H1 (cell line): ENCODE results near the gene ADAMTS15. TPM values are rescaled to one million over a fixed set of nuclear protein-coding genes. Genes with fewer than 3 reads are reported as not detected.

ENCODE experiments used
- CTCF ChIA-PET: fragments of 300-600 bp; sonication (Branson Sonifier 250); formaldehyde crosslinking; loops from one replicate; lab custom pipeline; 2021; ENCODE audit not compliant: partially characterized antibody; lab: Charles Lee
- POLR2A ChIA-PET: fragments of 300-600 bp; sonication (Branson Sonifier 250); formaldehyde crosslinking; loops from one replicate; lab custom pipeline; 2021; ENCODE audit warnings: inconsistent platforms; ENCODE audit not compliant: partially characterized antibody; lab: Charles Lee
- DNase-seq, 2 experiments: peaks; one replicate each; pipeline versions ENCODE4 v3.0.0 to v3.0.0-alpha.2; 2010 to 2022; ENCODE audit warnings: low spot score in 2 of 2, low read depth in 1 of 2, mixed read lengths in 1 of 2
- FAIRE-seq: peaks from 2 replicates; lab custom pipeline; 2011; peaks lifted over from hg19 to GRCh38; lab: Jason Lieb, UNC
- H2AFZ ChIP-seq: 2 replicates; pipeline ENCODE4 v1.8.1; 2012; ENCODE audit warnings: low read length, inconsistent platforms
- H2AK5ac ChIP-seq: 2 replicates; pipeline ENCODE4 v1.6.1; 2013; ENCODE audit warnings: low read depth, low read length
- H2BK120ac ChIP-seq: replicated peaks from 2 replicates; pipeline ENCODE3; 2013; ENCODE audit warnings: low read depth, low read length, inconsistent platforms
- H2BK12ac ChIP-seq: 2 replicates; pipeline ENCODE4 v1.6.1; 2013; ENCODE audit warnings: low read depth, low read length
- H2BK15ac ChIP-seq: 2 replicates; pipeline ENCODE4 v1.6.1; 2013; ENCODE audit warnings: low read length
- H2BK20ac ChIP-seq: 2 replicates; pipeline ENCODE4 v1.6.1; 2013; ENCODE audit warnings: low read length
- H2BK5ac ChIP-seq: 2 replicates; pipeline ENCODE4 v1.6.1; 2013; ENCODE audit warnings: low read depth, low read length
- H3K14ac ChIP-seq: 2 replicates; pipeline ENCODE4 v1.6.1; 2013; ENCODE audit warnings: inconsistent platforms; ENCODE audit not compliant: insufficient read length
- H3K18ac ChIP-seq: 2 replicates; pipeline ENCODE4 v1.6.1; 2013; ENCODE audit warnings: low read length; ENCODE audit errors: extremely low read depth
- H3K23ac ChIP-seq: 2 replicates; pipeline ENCODE4 v1.6.1; 2013; ENCODE audit warnings: inconsistent platforms; ENCODE audit not compliant: insufficient read length
- H3K23me2 ChIP-seq: 2 replicates; pipeline ENCODE4 v1.6.1; 2013; ENCODE audit warnings: low read depth, low read length
- H3K27ac ChIP-seq: 2 replicates; pipeline ENCODE4 v1.6.1; 2011; ENCODE audit warnings: low read depth, low read length, inconsistent platforms
- H3K27me3 ChIP-seq, 4 experiments: replicated peaks in 1 of 4; 1 replicate in 1 of 4; 2 replicates in 3 of 4; pipeline versions ENCODE4 v1.6.1 to v1.8.1; 2011 to 2013; ENCODE audit warnings: low read length in 3 of 4, mild to moderate bottlenecking in 3 of 4, inconsistent platforms in 2 of 4, mixed read lengths in 2 of 4, moderate library complexity in 1 of 4; ENCODE audit not compliant: control insufficient read depth in 3 of 4, insufficient read depth in 3 of 4; ENCODE audit errors: extremely low read depth in 1 of 4
- H3K36me3 ChIP-seq, 4 experiments: 2 replicates each; pipeline versions ENCODE4 v1.6.1 to v1.8.1; 2011 to 2013; ENCODE audit warnings: mild to moderate bottlenecking in 4 of 4, low read length in 3 of 4, moderate library complexity in 2 of 4, control low read depth in 1 of 4, inconsistent platforms in 1 of 4; ENCODE audit not compliant: insufficient read depth in 4 of 4, control insufficient read depth in 2 of 4
- H3K4ac ChIP-seq: replicated peaks from 2 replicates; pipeline ENCODE3; 2013; ENCODE audit warnings: low read length, low read depth, mixed read lengths, inconsistent platforms; ENCODE audit not compliant: insufficient read length
- H3K4me1 ChIP-seq, 4 experiments: replicated peaks in 1 of 4; 1 replicate in 1 of 4; 2 replicates in 3 of 4; pipeline versions ENCODE4 v1.6.1 to v1.8.1; 2011 to 2013; ENCODE audit warnings: low read length in 3 of 4, inconsistent platforms in 2 of 4, mixed read lengths in 1 of 4; ENCODE audit not compliant: insufficient read depth in 4 of 4, control insufficient read depth in 3 of 4
- H3K4me2 ChIP-seq, 2 experiments: 2 replicates each; pipeline versions ENCODE4 v1.6.1 to v1.8.1; 2011 to 2013; ENCODE audit warnings: low read depth in 2 of 2, low read length in 2 of 2, control low read depth in 1 of 2, inconsistent platforms in 1 of 2, mild to moderate bottlenecking in 1 of 2; ENCODE audit not compliant: insufficient read depth in 1 of 2
- H3K4me3 ChIP-seq, 4 experiments: fragments of 200-600, 300-600 bp in 1 of 4; sonication (generic), shearing (Covaris generic), sonication (Bioruptor Twin) in 1 of 4; 2 replicates each; pipeline versions ENCODE4 v1.5.1 to v1.8.1; 2011 to 2016; ENCODE audit warnings: low read length in 4 of 4, low read depth in 3 of 4, control low read depth in 2 of 4, inconsistent platforms in 2 of 4, mild to moderate bottlenecking in 2 of 4, mixed read lengths in 1 of 4, moderate library complexity in 1 of 4; ENCODE audit not compliant: insufficient read depth in 2 of 4; ENCODE audit errors: extremely low read depth in 1 of 4
- H3K56ac ChIP-seq: replicated peaks from 2 replicates; pipeline ENCODE3; 2013; ENCODE audit warnings: low read depth, mild to moderate bottlenecking, mixed read lengths, low read length, inconsistent platforms; ENCODE audit not compliant: insufficient read length
- H3K79me1 ChIP-seq: 2 replicates; pipeline ENCODE4 v1.6.1; 2013; ENCODE audit warnings: low read depth, low read length, control low read depth
- H3K79me2 ChIP-seq, 2 experiments: 2 replicates each; pipeline versions ENCODE4 v1.6.1 to v1.8.1; 2012 to 2013; ENCODE audit warnings: low read length in 2 of 2, mild to moderate bottlenecking in 2 of 2, inconsistent platforms in 1 of 2; ENCODE audit not compliant: insufficient read depth in 2 of 2, control insufficient read depth in 1 of 2
- H3K9ac ChIP-seq, 4 experiments: replicated peaks in 1 of 4; 1 replicate in 1 of 4; 2 replicates in 3 of 4; pipeline versions ENCODE4 v1.6.1 to v1.8.1; 2011 to 2013; ENCODE audit warnings: low read depth in 3 of 4, low read length in 3 of 4, control low read depth in 2 of 4, mild to moderate bottlenecking in 2 of 4, moderate library complexity in 2 of 4, inconsistent platforms in 1 of 4; ENCODE audit errors: extremely low read depth in 1 of 4
- H3K9me3 ChIP-seq, 2 experiments: 2 replicates each; pipeline versions ENCODE4 v1.6.1 to v1.8.1; 2012 to 2013; ENCODE audit warnings: mild to moderate bottlenecking in 2 of 2, moderate library complexity in 2 of 2, control low read depth in 1 of 2, inconsistent platforms in 1 of 2, low read depth in 1 of 2, low read length in 1 of 2, mixed read lengths in 1 of 2; ENCODE audit not compliant: insufficient read depth in 2 of 2
- H4K20me1 ChIP-seq, 2 experiments: replicated peaks in 1 of 2; 2 replicates each; pipeline versions ENCODE3 to v1.8.1; 2011 to 2013; ENCODE audit warnings: inconsistent platforms in 2 of 2, low read length in 2 of 2, mild to moderate bottlenecking in 1 of 2; ENCODE audit not compliant: insufficient read depth in 2 of 2, control insufficient read depth in 1 of 2
- H4K5ac ChIP-seq: 2 replicates; pipeline ENCODE4 v1.6.1; 2013; ENCODE audit warnings: low read length, low read depth, mixed read lengths, inconsistent platforms; ENCODE audit not compliant: insufficient read length
- H4K8ac ChIP-seq: 2 replicates; pipeline ENCODE4 v1.8.0; 2013; ENCODE audit warnings: mild to moderate bottlenecking, moderate library complexity, low read length, inconsistent platforms; ENCODE audit not compliant: insufficient read depth; ENCODE audit errors: extremely low read depth
- H4K91ac ChIP-seq: replicated peaks from 2 replicates; pipeline ENCODE3; 2013; ENCODE audit warnings: low read length, mixed read lengths, inconsistent platforms; ENCODE audit not compliant: insufficient read length
- ATF2 ChIP-seq: IDR thresholded peaks from 2 replicates; pipeline ENCODE4 v1.6.1; 2012; ENCODE audit warnings: low read length, inconsistent platforms
- ATF3 ChIP-seq: IDR thresholded peaks from 2 replicates; pipeline ENCODE4 v1.6.1; 2011; ENCODE audit warnings: low read depth, mild to moderate bottlenecking, low read length; ENCODE audit not compliant: insufficient read depth
- CTCF ChIP-seq, 3 experiments: IDR thresholded peaks; 1 replicate in 2 of 3; 2 replicates in 1 of 3; pipeline versions ENCODE4 v1.5.1 to v1.6.1; 2011; ENCODE audit warnings: low read length in 3 of 3, mild to moderate bottlenecking in 3 of 3, inconsistent platforms in 2 of 3, low read depth in 1 of 3, moderate library complexity in 1 of 3; ENCODE audit not compliant: insufficient read depth in 1 of 3; ENCODE audit errors: control extremely low read depth in 1 of 3
- GABPA ChIP-seq: IDR thresholded peaks from 2 replicates; pipeline ENCODE4 v1.6.1; 2011; ENCODE audit warnings: mild to moderate bottlenecking, low read length, moderate library complexity, borderline replicate concordance; ENCODE audit not compliant: insufficient read depth
- SP1 ChIP-seq: IDR thresholded peaks from 2 replicates; pipeline ENCODE4 v1.6.1; 2011; ENCODE audit warnings: low read depth, low read length
- SRF ChIP-seq: IDR thresholded peaks from 2 replicates; pipeline ENCODE4 v1.6.1; 2011; ENCODE audit warnings: mild to moderate bottlenecking, low read depth, low read length, moderate library complexity
- WGBS, 2 experiments: shearing (Covaris generic) in 1 of 2; methylation state at CpG; one replicate each; pipeline versions ENCODE4 v1.1.6 to v1.1.7; 2013 to 2015; ENCODE audit warnings: low lambda C conversion rate in 2 of 2, mixed read lengths in 2 of 2, inconsistent platforms in 1 of 2, low coverage in 1 of 2, missing lambda C conversion rate in 1 of 2; ENCODE audit not compliant: insufficient replicate concordance in 2 of 2, insufficient coverage in 1 of 2, insufficient read length in 1 of 2; ENCODE audit errors: extremely low coverage in 1 of 2, missing lambda C conversion rate in 1 of 2; 5-methylcytosine and 5-hydroxymethylcytosine counted together
- polyA plus RNA-seq, 7 experiments: library from polyadenylated mRNA; depleted of rRNA in 3 of 7; stranded (reverse) in 5 of 7; unstranded in 2 of 7; fragments of >200 nt in 5 of 7; fragments of 200-250 nt in 2 of 7; gene quantifications; 1 replicate in 5 of 7; 2 replicates in 1 of 7; 4 replicates in 1 of 7; pipeline versions ENCODE4 v1.2.1 to v1.2.3, GENCODE V29; 2011 to 2013; ENCODE audit warnings: missing spikeins in 2 of 7, mixed read lengths in 2 of 7
- total RNA-seq: library from RNA; stranded (reverse); fragmentation: NEBNext Ultra II Directional; extraction: Animal tissue kit (Norgen Biotek cat#: 25700); gene quantifications from 2 replicates; pipeline ENCODE4 v1.2.1, GENCODE V29; 2021

Gene ADAMTS15
- total and polyA plus RNA-seq, 2 of the 8 experiments (the other 6 are each of a cell fraction or from before 2014, with no cell fraction given): 1.7 to 4.7 TPM

GRCh38 chr11:130476922-130477491, 28.6 kb downstream of the ADAMTS15 start:
- POLR2A ChIA-PET: no interaction called here
- H3K14ac ChIP-seq: no peak overlapping the region
- no peak overlapping the region for H2AK5ac ChIP-seq
- H4K8ac ChIP-seq: no peak overlapping the region
- 93% methylated on average over 11 of the region's 16 CpGs; no CpG with 5 or more reads in 1 of the 2 experiments for WGBS, 2 experiments
- no peak overlapping the region for H3K4me3 ChIP-seq
- no peak overlapping the region for H3K27ac ChIP-seq
- H3K27me3 ChIP-seq: no peaks in the 10 kb centered on the region
- H3K18ac ChIP-seq: no peak overlapping the region
- no peaks in the 10 kb centered on the region for H3K79me2 ChIP-seq
- H3K4me2 ChIP-seq: no peak overlapping the region
- no peak overlapping the region for H2AFZ ChIP-seq
- TF ChIP-seq CTCF (IDR thresholded peaks at IDR 0.05; ENCODE audit: control extremely low read depth in 1 of 3, insufficient read depth in 1 of 3, low read depth in 1 of 3, low read length in 3 of 3) (no peak), SRF (no peak), ATF3 (no peak), GABPA (no peak), ATF2 (no peak), SP1 (no peak)
- DNase-seq: peak in 1 of 2 experiments; percentile 40
- no peak overlapping the region for H2BK120ac ChIP-seq
- H3K23me2 ChIP-seq: no peaks in the 10 kb centered on the region
- peaks cover 0 to 2% (median 0%) of the 10 kb centered on the region in 4 experiments; a peak in 1 of 7 replicates for H3K4me1 ChIP-seq
- H4K5ac ChIP-seq: no peak overlapping the region
- no peaks in the 10 kb centered on the region for H3K79me1 ChIP-seq
- no peak overlapping the region for H2BK12ac ChIP-seq
- FAIRE-seq: no peak
- no peaks in the 10 kb centered on the region for H3K9me3 ChIP-seq
- H3K23ac ChIP-seq: no peak overlapping the region
- H3K36me3 ChIP-seq: no peaks in the 10 kb centered on the region
- no peak overlapping the region for H3K9ac ChIP-seq
- no peak overlapping the region for H3K4ac ChIP-seq
- H2BK20ac ChIP-seq: no peak overlapping the region
- no peak overlapping the region for H2BK15ac ChIP-seq
- H4K20me1 ChIP-seq: peaks cover 0 to 1% of the 10 kb centered on the region in 2 experiments
- CTCF ChIA-PET: interaction anchor here (0.7 to 1.2 kb wide), 5 partner anchors 13 to 42 kb away, joined by 3 to 4 read pairs (median 3); no protein-coding TSS in a partner anchor
- H4K91ac ChIP-seq: no peak overlapping the region
- H3K56ac ChIP-seq: no peak overlapping the region
- H2BK5ac ChIP-seq: no peak overlapping the region
